ENCODE results near the gene TRIM56. TPM values are rescaled to one million over a fixed set of nuclear protein-coding genes. Genes with fewer than 3 reads are reported as not detected.

TRIM56 gene
- total and polyA plus RNA-seq, 2 of the 13 experiments (the other 11 are each of a cell fraction or from before 2014, with no cell fraction given): 3.2 to 7.1 TPM

DNA sequence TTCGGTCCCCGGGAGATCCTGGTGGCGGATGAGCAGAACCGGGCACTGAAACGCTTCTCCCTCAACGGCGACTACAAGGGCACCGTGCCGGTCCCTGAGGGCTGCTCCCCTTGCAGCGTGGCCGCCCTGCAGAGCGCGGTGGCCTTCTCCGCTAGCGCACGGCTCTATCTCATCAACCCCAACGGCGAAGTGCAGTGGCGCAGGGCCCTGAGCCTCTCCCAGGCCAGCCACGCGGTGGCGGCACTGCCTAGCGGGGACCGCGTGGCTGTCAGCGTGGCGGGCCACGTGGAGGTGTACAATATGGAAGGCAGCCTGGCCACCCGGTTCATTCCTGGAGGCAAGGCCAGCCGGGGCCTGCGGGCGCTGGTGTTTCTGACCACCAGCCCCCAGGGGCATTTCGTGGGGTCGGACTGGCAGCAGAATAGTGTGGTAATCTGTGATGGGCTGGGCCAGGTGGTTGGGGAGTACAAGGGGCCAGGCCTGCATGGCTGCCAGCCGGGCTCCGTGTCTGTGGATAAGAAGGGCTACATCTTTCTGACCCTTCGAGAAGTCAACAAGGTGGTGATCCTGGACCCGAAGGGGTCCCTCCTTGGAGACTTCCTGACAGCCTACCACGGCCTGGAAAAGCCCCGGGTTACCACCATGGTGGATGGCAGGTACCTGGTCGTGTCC is 3.7 kb downstream of the TRIM56 start:
- H3K4me2 ChIP-seq (ENCODE audit: low read depth, low read length): no peak overlapping the region
- H3K4me3 ChIP-seq (replicated peaks in 1 of 3; ENCODE audit: insufficient read depth in 1 of 3, low read depth in 2 of 3, low read length in 3 of 3): no peak overlapping the region
- no peak overlapping the region for H3K27ac ChIP-seq (ENCODE audit: extremely low read length, insufficient read depth, low read length)
- no peak for FAIRE-seq
- H3K4me1 ChIP-seq (ENCODE audit: insufficient read depth, low read length): peaks cover 23% of the 10 kb centered on the region
- no peak overlapping the region for H2AFZ ChIP-seq (ENCODE audit: low read length)
- DNase-seq (ENCODE audit: low spot score): no peak
- H3K9me3 ChIP-seq (ENCODE audit: low read length): no peaks in the 10 kb centered on the region
- WGBS (ENCODE audit: low lambda C conversion rate): 99% methylated on average over 25 of the region's 41 CpGs
- ChIA-PET CTCF (ENCODE audit: low intra/inter-chr PET ratio, low total read pairs) (no interaction called here), POLR2A (interaction anchor here (1.3 kb wide), 1 partner anchor 38 kb away, joined by 3 read pairs; the partner anchor contains the start of gene SERPINE1)
- TF ChIP-seq TP53 (CRISPR knock-in tag; conservative IDR thresholded peaks at IDR 0.05): no peak
- TF ChIP-seq AGO2 (optimal IDR thresholded peaks at IDR 0.05; ENCODE audit: low read depth, low read length): peak; percentile 72
- TF ChIP-seq MED1 (CRISPR knock-in tag; IDR thresholded peaks at IDR 0.05): no peak
- TF ChIP-seq, protein P1, sequence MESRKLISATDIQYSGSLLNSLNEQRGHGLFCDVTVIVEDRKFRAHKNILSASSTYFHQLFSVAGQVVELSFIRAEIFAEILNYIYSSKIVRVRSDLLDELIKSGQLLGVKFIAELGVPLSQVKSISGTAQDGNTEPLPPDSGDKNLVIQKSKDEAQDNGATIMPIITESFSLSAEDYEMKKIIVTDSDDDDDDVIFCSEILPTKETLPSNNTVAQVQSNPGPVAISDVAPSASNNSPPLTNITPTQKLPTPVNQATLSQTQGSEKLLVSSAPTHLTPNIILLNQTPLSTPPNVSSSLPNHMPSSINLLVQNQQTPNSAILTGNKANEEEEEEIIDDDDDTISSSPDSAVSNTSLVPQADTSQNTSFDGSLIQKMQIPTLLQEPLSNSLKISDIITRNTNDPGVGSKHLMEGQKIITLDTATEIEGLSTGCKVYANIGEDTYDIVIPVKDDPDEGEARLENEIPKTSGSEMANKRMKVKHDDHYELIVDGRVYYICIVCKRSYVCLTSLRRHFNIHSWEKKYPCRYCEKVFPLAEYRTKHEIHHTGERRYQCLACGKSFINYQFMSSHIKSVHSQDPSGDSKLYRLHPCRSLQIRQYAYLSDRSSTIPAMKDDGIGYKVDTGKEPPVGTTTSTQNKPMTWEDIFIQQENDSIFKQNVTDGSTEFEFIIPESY (CRISPR knock-in tag; IDR thresholded peaks at IDR 0.05): 0 out of 2 replicates have a peak, but pooled peaks have one; percentile 22
- TF ChIP-seq RBFOX2 (IDR thresholded peaks at IDR 0.05; ENCODE audit: low read depth, low read length): peak; percentile 71
- TF ChIP-seq, protein P2, sequence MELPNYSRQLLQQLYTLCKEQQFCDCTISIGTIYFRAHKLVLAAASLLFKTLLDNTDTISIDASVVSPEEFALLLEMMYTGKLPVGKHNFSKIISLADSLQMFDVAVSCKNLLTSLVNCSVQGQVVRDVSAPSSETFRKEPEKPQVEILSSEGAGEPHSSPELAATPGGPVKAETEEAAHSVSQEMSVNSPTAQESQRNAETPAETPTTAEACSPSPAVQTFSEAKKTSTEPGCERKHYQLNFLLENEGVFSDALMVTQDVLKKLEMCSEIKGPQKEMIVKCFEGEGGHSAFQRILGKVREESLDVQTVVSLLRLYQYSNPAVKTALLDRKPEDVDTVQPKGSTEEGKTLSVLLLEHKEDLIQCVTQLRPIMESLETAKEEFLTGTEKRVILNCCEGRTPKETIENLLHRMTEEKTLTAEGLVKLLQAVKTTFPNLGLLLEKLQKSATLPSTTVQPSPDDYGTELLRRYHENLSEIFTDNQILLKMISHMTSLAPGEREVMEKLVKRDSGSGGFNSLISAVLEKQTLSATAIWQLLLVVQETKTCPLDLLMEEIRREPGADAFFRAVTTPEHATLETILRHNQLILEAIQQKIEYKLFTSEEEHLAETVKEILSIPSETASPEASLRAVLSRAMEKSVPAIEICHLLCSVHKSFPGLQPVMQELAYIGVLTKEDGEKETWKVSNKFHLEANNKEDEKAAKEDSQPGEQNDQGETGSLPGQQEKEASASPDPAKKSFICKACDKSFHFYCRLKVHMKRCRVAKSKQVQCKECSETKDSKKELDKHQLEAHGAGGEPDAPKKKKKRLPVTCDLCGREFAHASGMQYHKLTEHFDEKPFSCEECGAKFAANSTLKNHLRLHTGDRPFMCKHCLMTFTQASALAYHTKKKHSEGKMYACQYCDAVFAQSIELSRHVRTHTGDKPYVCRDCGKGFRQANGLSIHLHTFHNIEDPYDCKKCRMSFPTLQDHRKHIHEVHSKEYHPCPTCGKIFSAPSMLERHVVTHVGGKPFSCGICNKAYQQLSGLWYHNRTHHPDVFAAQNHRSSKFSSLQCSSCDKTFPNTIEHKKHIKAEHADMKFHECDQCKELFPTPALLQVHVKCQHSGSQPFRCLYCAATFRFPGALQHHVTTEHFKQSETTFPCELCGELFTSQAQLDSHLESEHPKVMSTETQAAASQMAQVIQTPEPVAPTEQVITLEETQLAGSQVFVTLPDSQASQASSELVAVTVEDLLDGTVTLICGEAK (IDR thresholded peaks at IDR 0.05): no peak
- TF ChIP-seq, protein P2 (CRISPR knock-in tag; IDR thresholded peaks at IDR 0.05): no peak
- TF ChIP-seq ZC3H13 (CRISPR knock-in tag; IDR thresholded peaks at IDR 0.05): peak; percentile 74; the same call in 1 of the 2 replicates
- H4K20me1 ChIP-seq (ENCODE audit: insufficient read depth, low read length): no peaks in the 10 kb centered on the region
- no TSS peak for BruUV-seq (replicated peaks)
- no peak for ATAC-seq
- peaks cover 7 to 27% of the 10 kb centered on the region in 2 experiments; a peak in 3 of 5 replicates for H3K36me3 ChIP-seq (replicated peaks in 1 of 2; ENCODE audit: control insufficient read depth in 1 of 2, insufficient read depth in 2 of 2, low read length in 2 of 2)
- intact Hi-C loops (cut with micrococcal nuclease; ENCODE audit: unreplicated experiment) (no loop called here), in situ Hi-C loops (cut with HindIII; ENCODE audit: extremely low pct_ligation_motif_present, low pct_unique_long_range_greater_than_20kb) (no loop called here)
- H3K9ac ChIP-seq (ENCODE audit: insufficient read depth, low read depth, low read length): no peak overlapping the region
- H3K79me2 ChIP-seq (ENCODE audit: insufficient read depth, low read length): peaks cover 12% of the 10 kb centered on the region
- H3K27me3 ChIP-seq (ENCODE audit: control insufficient read depth in 1 of 2, insufficient read depth in 2 of 2, low read length in 2 of 2): peaks cover 0 to 2% of the 10 kb centered on the region in 2 experiments; a peak in 1 of 5 replicates
